22Rv1 (cell line): Measurements from ENCODE around the gene USP24.

Experiments used
- CTCF ChIP-seq: fragments of 450-650 bp; IDR thresholded peaks from 2 replicates; pipeline ENCODE4 v1.5.1; 2017; ENCODE audit warnings: mild to moderate bottlenecking
- ZFX ChIP-seq: fragments of 450-650 bp; IDR thresholded peaks from 2 replicates; pipeline ENCODE4 v1.6.1; 2017; ENCODE audit warnings: antibody characterized with exemption, borderline replicate concordance

DNA sequence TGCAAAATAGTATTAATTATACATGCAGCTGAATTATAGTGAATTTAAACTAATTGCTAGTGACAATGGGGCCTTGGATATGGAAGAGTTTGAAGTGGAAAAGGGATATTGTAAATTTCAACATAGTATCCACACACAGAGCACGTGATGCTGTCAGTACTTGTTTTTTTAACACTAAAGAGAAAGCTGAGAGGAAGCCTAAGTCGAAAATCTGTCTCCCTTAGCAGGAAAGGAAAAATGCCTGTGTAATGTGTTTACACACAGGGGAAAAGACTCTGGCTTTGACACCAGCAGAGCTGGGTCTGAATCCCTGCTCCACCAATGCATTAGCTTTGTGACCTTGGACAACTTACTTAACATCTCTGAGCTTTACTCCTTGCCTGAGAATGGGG is 133.3 kb downstream of the USP24 start:
- TF ChIP-seq CTCF (no peak), ZFX (no peak)
